Hepatocyte (in vitro differentiated cells): ENCODE data around the gene RAD51AP2. TPM values are rescaled to one million over a fixed set of nuclear protein-coding genes. Genes with fewer than 3 reads are reported as not detected.

Experiments used
- DNase-seq: peaks from one replicate; pipeline ENCODE4 v3.0.0-alpha.2; 2016; ENCODE audit warnings: low spot score
- H2AFZ ChIP-seq: fragments of 200-600 bp; sonication (generic); 2 replicates; pipeline ENCODE4 v1.6.0; 2016; ENCODE audit warnings: antibody characterized with exemption, mild to moderate bottlenecking
- H3K27ac ChIP-seq: fragments of 200-600 bp; sonication (generic); 2 replicates; pipeline ENCODE4 v1.5.1; 2016; ENCODE audit warnings: mild to moderate bottlenecking
- H3K27me3 ChIP-seq: fragments of 200-600 bp; sonication (generic); 2 replicates; pipeline ENCODE4 v1.6.1; 2016
- H3K36me3 ChIP-seq: fragments of 200-600 bp; sonication (generic); replicated peaks from 2 replicates; pipeline ENCODE4 v1.5.1; 2016; ENCODE audit warnings: low read depth; ENCODE audit not compliant: insufficient read depth
- H3K4me1 ChIP-seq: fragments of 200-600 bp; sonication (generic); 2 replicates; pipeline ENCODE4 v1.5.1; 2016; ENCODE audit warnings: mild to moderate bottlenecking, moderate library complexity; ENCODE audit not compliant: insufficient read depth
- H3K4me2 ChIP-seq: fragments of 200-600 bp; sonication (generic); 2 replicates; pipeline ENCODE4 v1.6.0; 2016
- H3K4me3 ChIP-seq: fragments of 200-600 bp; sonication (generic); 2 replicates; pipeline ENCODE4 v1.5.1; 2016; ENCODE audit warnings: mild to moderate bottlenecking
- H3K79me2 ChIP-seq: fragments of 200-600 bp; sonication (generic); 2 replicates; pipeline ENCODE4 v1.6.0; 2017; ENCODE audit warnings: mild to moderate bottlenecking
- H3K9me2 ChIP-seq: fragments of 200-600 bp; sonication (generic); replicated peaks from 2 replicates; pipeline ENCODE4 v1.6.0; 2017; ENCODE audit warnings: mild to moderate bottlenecking; ENCODE audit not compliant: insufficient read depth
- H3K9me3 ChIP-seq: fragments of 200-600 bp; sonication (generic); 2 replicates; pipeline ENCODE4 v1.5.1; 2016; ENCODE audit warnings: low read depth, mild to moderate bottlenecking
- H4K20me1 ChIP-seq: fragments of 200-600 bp; sonication (generic); 2 replicates; pipeline ENCODE4 v1.6.0; 2016; ENCODE audit warnings: mild to moderate bottlenecking; ENCODE audit not compliant: insufficient read depth, poor library complexity, severe bottlenecking
- CTCF ChIP-seq: fragments of 200-600 bp; sonication (generic); IDR thresholded peaks from 2 replicates; pipeline ENCODE4 v1.5.1; 2016; ENCODE audit warnings: antibody characterized with exemption, mild to moderate bottlenecking; ENCODE audit not compliant: poor library complexity
- EZH2 ChIP-seq: fragments of 200-600 bp; sonication (generic); IDR thresholded peaks from 2 replicates; pipeline ENCODE4 v1.6.1; 2016; ENCODE audit warnings: antibody characterized with exemption, mild to moderate bottlenecking, borderline replicate concordance
- EZH2phosphoT487 ChIP-seq: fragments of 200-600 bp; sonication (generic); IDR thresholded peaks from one replicate; pipeline ENCODE4 v1.6.1; 2018; ENCODE audit warnings: antibody characterized with exemption, mild to moderate bottlenecking, low read depth, moderate library complexity; ENCODE audit not compliant: unreplicated experiment, severe bottlenecking
- WGBS: methylation state at CpG from one replicate; pipeline ENCODE4 v1.1.6; 2016; ENCODE audit warnings: low lambda C conversion rate; ENCODE audit errors: missing lambda C conversion rate; 5-methylcytosine and 5-hydroxymethylcytosine counted together
- polyA plus RNA-seq: library from polyadenylated mRNA; unstranded; fragments of >200 nt; fragmentation: Nextera tagmentation; extraction: Ambion mirVana; gene quantifications from 2 replicates; pipeline ENCODE4 v1.2.1, GENCODE V29; 2016
- total RNA-seq: library from RNA; depleted of rRNA; stranded (reverse); fragments of >200 nt; gene quantifications from 2 replicates; pipeline ENCODE4 v1.2.3, GENCODE V29; 2014

RAD51AP2 gene
- total and polyA plus RNA-seq, 2 experiments from 2014 or later: 0.21 to 0.40 TPM

- Histone ChIP-seq H3K4me2 (peak overlapping the region; percentile 92), H3K9me3 (no peaks in the 10 kb centered on the region), H3K36me3 (no peaks in the 10 kb centered on the region), H3K4me3 (peak overlapping the region; percentile 50), H3K9me2 (no peaks in the 10 kb centered on the region), H3K79me2 (no peaks in the 10 kb centered on the region), H2AFZ (peak overlapping the region; percentile 93), H3K27ac (peak overlapping the region; percentile 59), H4K20me1 (no peaks in the 10 kb centered on the region), H3K27me3 (no peaks in the 10 kb centered on the region), H3K4me1 (peaks cover 4% of the 10 kb centered on the region)
- DNase-seq: no peak
- 41% methylated on average over 8 of the region's 8 CpGs for WGBS
- TF ChIP-seq EZH2phosphoT487 (no peak), CTCF (no peak), EZH2 (no peak)
These were observed 594 bp downstream of the RAD51AP2 start for GRCh38 chr2:17517481-17518211.

GRCh38 chr2:17515652-17516051 lies 2.6 kb downstream of the RAD51AP2 start:
- Histone ChIP-seq H4K20me1 (no peaks in the 10 kb centered on the region), H3K9me2 (no peaks in the 10 kb centered on the region), H3K36me3 (no peaks in the 10 kb centered on the region), H3K27me3 (no peaks in the 10 kb centered on the region), H3K4me3 (no peak overlapping the region), H3K27ac (no peak overlapping the region), H3K9me3 (no peaks in the 10 kb centered on the region), H3K4me1 (peaks cover 4% of the 10 kb centered on the region), H3K4me2 (no peak overlapping the region), H3K79me2 (no peaks in the 10 kb centered on the region), H2AFZ (no peak overlapping the region)
- TF ChIP-seq EZH2phosphoT487 (no peak), CTCF (no peak), EZH2 (no peak)
- DNase-seq: no peak

- DNase-seq: no peak
- H3K36me3 ChIP-seq: no peaks in the 10 kb centered on the region
These were observed 11.3 kb downstream of the RAD51AP2 start for GRCh38 chr2:17506736-17507616.

More at GRCh38 chr2:17506736-17507616, 11.3 kb downstream of the RAD51AP2 start:
- no peak overlapping the region for H2AFZ ChIP-seq
- H3K9me3 ChIP-seq: no peaks in the 10 kb centered on the region
- H4K20me1 ChIP-seq: no peaks in the 10 kb centered on the region
- 96% methylated on average over 2 of the region's 2 CpGs for WGBS
- H3K79me2 ChIP-seq: no peaks in the 10 kb centered on the region
- no peak overlapping the region for H3K4me2 ChIP-seq
- H3K9me2 ChIP-seq: no peaks in the 10 kb centered on the region
- no peaks in the 10 kb centered on the region for H3K4me1 ChIP-seq
- H3K4me3 ChIP-seq: no peak overlapping the region
- TF ChIP-seq EZH2phosphoT487 (no peak), CTCF (no peak), EZH2 (no peak)
- no peak overlapping the region for H3K27ac ChIP-seq
- no peaks in the 10 kb centered on the region for H3K27me3 ChIP-seq
